ENCODE results near the gene AGRN. TPM values are rescaled to one million over a fixed set of nuclear protein-coding genes. Genes with fewer than 3 reads are reported as not detected.

Gene AGRN
- total RNA-seq, 1 experiment from 2014 or later: 175 TPM

DNA sequence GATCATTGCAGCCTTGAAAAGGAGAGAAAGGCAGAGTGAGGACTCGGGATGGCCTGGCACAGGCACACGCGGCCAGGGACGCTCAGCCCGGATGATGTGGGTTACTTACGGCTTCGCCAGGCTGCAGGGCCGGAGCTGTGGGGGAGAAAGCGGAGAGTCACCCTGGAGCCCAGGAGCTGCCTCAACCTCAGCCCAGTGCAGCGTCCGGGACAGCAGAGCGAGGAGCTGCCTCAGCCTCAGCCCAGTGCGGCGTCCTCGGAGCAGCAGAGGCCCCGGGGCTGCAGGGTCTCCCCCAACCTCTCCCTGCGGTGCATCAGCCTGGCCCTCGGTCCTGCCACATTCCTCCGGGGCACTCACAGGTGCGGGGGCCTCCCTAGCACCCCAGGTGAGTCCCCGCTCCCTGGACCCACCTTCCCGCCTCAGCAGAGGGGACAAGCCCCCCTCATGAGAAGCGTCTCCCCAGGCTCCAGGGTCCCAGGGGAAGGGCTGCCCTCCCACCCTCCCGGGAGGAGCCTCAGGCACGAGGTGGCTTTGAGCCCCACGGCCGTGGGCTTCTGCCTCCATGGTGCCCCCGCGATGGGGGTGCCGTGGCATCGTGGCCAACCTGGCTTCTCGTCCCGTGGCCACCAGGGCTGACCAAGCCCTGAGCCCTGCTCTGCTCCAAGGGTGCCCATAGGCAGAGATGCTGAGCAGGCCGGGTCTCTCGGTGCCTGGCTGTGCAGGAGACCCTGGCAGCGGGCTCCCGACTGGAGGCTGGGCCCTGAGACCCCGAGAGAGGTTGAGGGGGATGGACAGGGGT, 64.7 kb downstream of the AGRN start:
- TF ChIP-seq, protein P1, sequence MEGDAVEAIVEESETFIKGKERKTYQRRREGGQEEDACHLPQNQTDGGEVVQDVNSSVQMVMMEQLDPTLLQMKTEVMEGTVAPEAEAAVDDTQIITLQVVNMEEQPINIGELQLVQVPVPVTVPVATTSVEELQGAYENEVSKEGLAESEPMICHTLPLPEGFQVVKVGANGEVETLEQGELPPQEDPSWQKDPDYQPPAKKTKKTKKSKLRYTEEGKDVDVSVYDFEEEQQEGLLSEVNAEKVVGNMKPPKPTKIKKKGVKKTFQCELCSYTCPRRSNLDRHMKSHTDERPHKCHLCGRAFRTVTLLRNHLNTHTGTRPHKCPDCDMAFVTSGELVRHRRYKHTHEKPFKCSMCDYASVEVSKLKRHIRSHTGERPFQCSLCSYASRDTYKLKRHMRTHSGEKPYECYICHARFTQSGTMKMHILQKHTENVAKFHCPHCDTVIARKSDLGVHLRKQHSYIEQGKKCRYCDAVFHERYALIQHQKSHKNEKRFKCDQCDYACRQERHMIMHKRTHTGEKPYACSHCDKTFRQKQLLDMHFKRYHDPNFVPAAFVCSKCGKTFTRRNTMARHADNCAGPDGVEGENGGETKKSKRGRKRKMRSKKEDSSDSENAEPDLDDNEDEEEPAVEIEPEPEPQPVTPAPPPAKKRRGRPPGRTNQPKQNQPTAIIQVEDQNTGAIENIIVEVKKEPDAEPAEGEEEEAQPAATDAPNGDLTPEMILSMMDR (conservative IDR thresholded peaks at IDR 0.05): no peak
- Histone ChIP-seq H4K8ac (replicated peaks; ENCODE audit: insufficient read length, low read depth, low read length) (no peak overlapping the region), H3T11ph (ENCODE audit: low read length) (no peak overlapping the region), H3K56ac (ENCODE audit: insufficient read length, low read depth, low read length) (no peak overlapping the region), H3K4me1 (ENCODE audit: insufficient read depth, low read length) (no peaks in the 10 kb centered on the region; the same call in 1 of the 2 replicates), H3K23ac (ENCODE audit: insufficient read length, low read depth, low read length) (no peak overlapping the region), H2BK12ac (ENCODE audit: insufficient read length, low read depth, low read length) (no peak overlapping the region), H2BK120ac (ENCODE audit: low read depth, low read length, poor library complexity, severe bottlenecking) (no peak overlapping the region), H3K79me2 (ENCODE audit: insufficient read depth, low read length) (no peaks in the 10 kb centered on the region), H2BK5ac (ENCODE audit: insufficient read length, low read length) (no peak overlapping the region), H3K18ac (ENCODE audit: insufficient read length, low read depth, low read length) (no peak overlapping the region), H3K4me2 (ENCODE audit: insufficient read depth, insufficient read length, low read length) (no peak overlapping the region), H2AFZ (ENCODE audit: low read length) (no peak overlapping the region), H2BK15ac (ENCODE audit: low read depth, low read length) (no peak overlapping the region), H2BK20ac (ENCODE audit: low read depth, low read length, poor library complexity, severe bottlenecking) (no peak overlapping the region), H3K27ac (ENCODE audit: insufficient read length, low read depth, low read length) (no peak overlapping the region), H3K79me1 (ENCODE audit: insufficient read depth, low read depth, low read length, poor library complexity, severe bottlenecking) (no peaks in the 10 kb centered on the region), H3K4ac (ENCODE audit: low read depth, low read length) (no peak overlapping the region), H3K9ac (ENCODE audit: extremely low read depth, insufficient read length, low read length) (no peak overlapping the region), H3K14ac (ENCODE audit: insufficient read depth, low read length) (no peak overlapping the region; the same call in 1 of the 2 replicates), H3K23me2 (ENCODE audit: insufficient read length, low read depth, low read length, poor library complexity, severe bottlenecking) (peaks cover 3% of the 10 kb centered on the region), H4K5ac (ENCODE audit: insufficient read length, low read depth, low read length) (no peak overlapping the region), H2AK5ac (ENCODE audit: insufficient read length, low read length) (no peak overlapping the region), H4K20me1 (ENCODE audit: control insufficient read depth, insufficient read depth, insufficient read length) (no peaks in the 10 kb centered on the region), H3K27me3 (ENCODE audit: insufficient read depth, low read length) (no peaks in the 10 kb centered on the region), H4K91ac (ENCODE audit: insufficient read length, low read depth, low read length) (no peak overlapping the region), H3K9me3 (ENCODE audit: control insufficient read depth, low read depth, low read length) (no peaks in the 10 kb centered on the region)
- Mint-ChIP-seq H3K36me3 (ENCODE audit: insufficient read depth in 1 of 3, low read depth in 3 of 3) (peaks cover 0 to 12% (median 0%) of the 10 kb centered on the region in 3 experiments; a peak in 5 of 7 replicates), H3K4me1 (no peaks in the 10 kb centered on the region), H3K4me3 (no peak overlapping the region), H3K27me3 (ENCODE audit: low read depth) (peaks cover under 1% of the 10 kb centered on the region; the same call in 1 of the 2 replicates), H3K9me3 (no peaks in the 10 kb centered on the region), H3K27ac (peak overlapping the region in 2 of 3 experiments; percentile 44 to 64; a peak in 1 of 7 replicates)
- WGBS (ENCODE audit: extremely low coverage, insufficient read length, low lambda C conversion rate): no CpG with 5 or more reads among the region's 38 CpGs
- DNase-seq: no peak

All from H9 (cell line).